Thyroid gland (tissue), 4 donors: ENCODE data around the gene F11R.
"Not testable (repeated sequence)": the region's sequence is repeated elsewhere in the genome, so short reads cannot be mapped to it uniquely, and the experiment has no call there.

Experiments used
- CTCF ChIP-seq, 6 experiments: fragments of 200-600 bp in 3 of 6; fragments of 450-650 bp in 3 of 6; sonication (generic) in 3 of 6; IDR thresholded peaks; one replicate each; pipeline ENCODE4 v1.5.1; 2016 to 2019; ENCODE audit warnings: antibody characterized with exemption in 6 of 6, mild to moderate bottlenecking in 2 of 6, inconsistent platforms in 1 of 6, moderate library complexity in 1 of 6
- POLR2A ChIP-seq, 2 donors: fragments of 450-650 bp; IDR thresholded peaks; one replicate each; pipeline ENCODE4 v1.6.1; 2017; ENCODE audit warnings: antibody characterized with exemption in 2 of 2, mild to moderate bottlenecking in 2 of 2, moderate library complexity in 1 of 2

- not testable (repeated sequence) for TF ChIP-seq CTCF, POLR2A (IDR thresholded peaks at IDR 0.05)
These were observed 71.6 kb downstream of the F11R start for GRCh38 chr1:160949216-160949880.
